ENCODE results near the gene FLRT3. TPM values are rescaled to one million over a fixed set of nuclear protein-coding genes. Genes with fewer than 3 reads are reported as not detected.

Gene FLRT3
- total RNA-seq, 1 experiment from 2014 or later: 2.1 TPM

DNA sequence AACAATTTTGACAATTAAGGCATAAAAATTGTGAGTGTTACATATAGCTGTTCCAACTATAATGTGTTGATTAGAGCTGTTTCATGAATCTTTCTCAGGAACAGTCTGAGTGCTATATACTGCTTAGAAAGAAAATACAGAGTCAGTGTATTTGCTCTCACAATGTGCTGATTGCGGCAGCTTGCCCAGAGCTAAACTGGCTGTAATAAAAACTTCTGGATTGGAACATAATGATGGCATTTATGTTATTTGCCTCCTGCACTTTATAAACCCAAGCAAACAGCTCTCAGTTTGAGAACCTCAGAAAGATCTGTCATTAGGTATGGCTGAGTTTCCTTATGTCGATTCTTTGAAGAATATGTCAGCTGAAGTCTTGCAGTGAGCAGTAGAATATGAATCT lies 29.5 kb downstream of the FLRT3 start:
- Histone ChIP-seq H2AFZ (ENCODE audit: low read length) (no peak overlapping the region), H3K14ac (ENCODE audit: insufficient read depth, low read length) (no peak overlapping the region), H4K8ac (replicated peaks; ENCODE audit: insufficient read length, low read depth, low read length) (no peak overlapping the region), H3K27ac (ENCODE audit: insufficient read length, low read depth, low read length) (no peak overlapping the region), H3K23me2 (ENCODE audit: insufficient read length, low read depth, low read length, poor library complexity, severe bottlenecking) (no peaks in the 10 kb centered on the region), H3K56ac (ENCODE audit: insufficient read length, low read depth, low read length) (no peak overlapping the region), H4K91ac (ENCODE audit: insufficient read length, low read depth, low read length) (no peak overlapping the region), H2BK12ac (ENCODE audit: insufficient read length, low read depth, low read length) (no peak overlapping the region), H4K20me1 (ENCODE audit: control insufficient read depth, insufficient read depth, insufficient read length) (no peaks in the 10 kb centered on the region), H3K27me3 (ENCODE audit: insufficient read depth, low read length) (no peaks in the 10 kb centered on the region), H2BK5ac (ENCODE audit: insufficient read length, low read length) (no peak overlapping the region), H3K4me1 (ENCODE audit: insufficient read depth, low read length) (no peaks in the 10 kb centered on the region), H2BK20ac (ENCODE audit: low read depth, low read length, poor library complexity, severe bottlenecking) (no peak overlapping the region), H3K4ac (ENCODE audit: low read depth, low read length) (no peak overlapping the region), H2AK5ac (ENCODE audit: insufficient read length, low read length) (no peak overlapping the region), H4K5ac (ENCODE audit: insufficient read length, low read depth, low read length) (no peak overlapping the region), H3K79me2 (ENCODE audit: insufficient read depth, low read length) (no peaks in the 10 kb centered on the region), H3K9me3 (ENCODE audit: control insufficient read depth, low read depth, low read length) (no peaks in the 10 kb centered on the region), H3T11ph (ENCODE audit: low read length) (no peak overlapping the region), H2BK120ac (ENCODE audit: low read depth, low read length, poor library complexity, severe bottlenecking) (no peak overlapping the region), H3K4me2 (ENCODE audit: insufficient read depth, insufficient read length, low read length) (no peak overlapping the region), H3K79me1 (ENCODE audit: insufficient read depth, low read depth, low read length, poor library complexity, severe bottlenecking) (no peaks in the 10 kb centered on the region), H2BK15ac (ENCODE audit: low read depth, low read length) (no peak overlapping the region), H3K23ac (ENCODE audit: insufficient read length, low read depth, low read length) (no peak overlapping the region), H3K18ac (ENCODE audit: insufficient read length, low read depth, low read length) (no peak overlapping the region), H3K9ac (ENCODE audit: extremely low read depth, insufficient read length, low read length) (no peak overlapping the region)
- H3K27me3 Mint-ChIP-seq (ENCODE audit: low read depth): no peaks in the 10 kb centered on the region
- no peak overlapping the region for H3K27ac Mint-ChIP-seq
- TF ChIP-seq, protein P1, sequence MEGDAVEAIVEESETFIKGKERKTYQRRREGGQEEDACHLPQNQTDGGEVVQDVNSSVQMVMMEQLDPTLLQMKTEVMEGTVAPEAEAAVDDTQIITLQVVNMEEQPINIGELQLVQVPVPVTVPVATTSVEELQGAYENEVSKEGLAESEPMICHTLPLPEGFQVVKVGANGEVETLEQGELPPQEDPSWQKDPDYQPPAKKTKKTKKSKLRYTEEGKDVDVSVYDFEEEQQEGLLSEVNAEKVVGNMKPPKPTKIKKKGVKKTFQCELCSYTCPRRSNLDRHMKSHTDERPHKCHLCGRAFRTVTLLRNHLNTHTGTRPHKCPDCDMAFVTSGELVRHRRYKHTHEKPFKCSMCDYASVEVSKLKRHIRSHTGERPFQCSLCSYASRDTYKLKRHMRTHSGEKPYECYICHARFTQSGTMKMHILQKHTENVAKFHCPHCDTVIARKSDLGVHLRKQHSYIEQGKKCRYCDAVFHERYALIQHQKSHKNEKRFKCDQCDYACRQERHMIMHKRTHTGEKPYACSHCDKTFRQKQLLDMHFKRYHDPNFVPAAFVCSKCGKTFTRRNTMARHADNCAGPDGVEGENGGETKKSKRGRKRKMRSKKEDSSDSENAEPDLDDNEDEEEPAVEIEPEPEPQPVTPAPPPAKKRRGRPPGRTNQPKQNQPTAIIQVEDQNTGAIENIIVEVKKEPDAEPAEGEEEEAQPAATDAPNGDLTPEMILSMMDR (conservative IDR thresholded peaks at IDR 0.05): no peak
- H3K4me3 Mint-ChIP-seq: no peak overlapping the region
- WGBS (ENCODE audit: extremely low coverage, insufficient read length, low lambda C conversion rate): no CpG with 5 or more reads among the region's 2 CpGs
- no peak for DNase-seq
- H3K4me1 Mint-ChIP-seq: peaks cover 4% of the 10 kb centered on the region in 2 experiments
- no peaks in the 10 kb centered on the region for H3K36me3 Mint-ChIP-seq (ENCODE audit: insufficient read depth in 1 of 3, low read depth in 3 of 3)
- H3K9me3 Mint-ChIP-seq: no peaks in the 10 kb centered on the region
